GM11168 (cell line): ENCODE results near the gene TCP10L.
"Not testable (repeated sequence)": the region's sequence is repeated elsewhere in the genome, so short reads cannot be mapped to it uniquely, and the experiment has no call there.

Source experiments
- in situ Hi-C: fragments of 300-500 bp; cut with MboI; formaldehyde crosslinking; loops from one replicate; pipeline ENCODE4 v1.12.0; 2022; ENCODE audit warnings: low sequenced_read_pairs; ENCODE audit not compliant: unreplicated experiment

TCP10L gene, protein sequence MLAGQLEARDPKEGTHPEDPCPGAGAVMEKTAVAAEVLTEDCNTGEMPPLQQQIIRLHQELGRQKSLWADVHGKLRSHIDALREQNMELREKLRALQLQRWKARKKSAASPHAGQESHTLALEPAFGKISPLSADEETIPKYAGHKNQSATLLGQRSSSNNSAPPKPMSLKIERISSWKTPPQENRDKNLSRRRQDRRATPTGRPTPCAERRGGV

DNA sequence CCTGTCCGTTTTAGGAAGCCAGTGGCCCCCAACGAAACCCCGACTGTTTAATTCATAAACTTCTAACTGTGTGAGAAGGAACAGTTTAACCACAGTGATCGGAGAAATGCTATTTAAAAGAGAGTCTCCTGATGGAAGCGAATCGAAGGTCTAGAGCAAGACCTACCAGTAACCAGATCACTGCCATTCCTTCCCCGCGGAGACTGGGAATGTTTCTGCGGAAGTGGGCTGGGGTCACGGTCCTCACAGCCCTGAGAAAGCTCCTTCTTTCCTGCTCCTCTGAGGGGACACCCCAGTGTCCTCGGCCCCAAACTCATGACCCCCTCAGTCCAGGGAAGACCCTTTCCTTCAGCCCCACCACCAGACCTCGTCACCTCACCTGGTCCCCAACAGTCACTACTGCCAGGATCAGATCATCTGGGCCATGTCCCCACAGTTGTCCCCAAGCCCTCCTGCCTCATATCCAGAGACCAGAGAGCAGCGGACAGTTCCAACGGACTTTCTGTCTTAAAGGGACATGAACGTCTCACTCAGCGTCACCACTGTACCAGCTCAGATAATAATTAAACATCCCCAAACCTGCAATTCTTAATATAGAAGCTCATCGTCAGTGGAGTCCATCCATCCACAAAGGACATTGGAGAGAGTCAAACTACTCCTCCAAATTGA is at the start of gene TCP10L:
TSS of gene TCP10L (minus strand) at position 482 of the 669 bp plus-strand sequence. CDS start 1,219 bp downstream, outside the sequence.
- in situ Hi-C loops, result no loop called here

DNA sequence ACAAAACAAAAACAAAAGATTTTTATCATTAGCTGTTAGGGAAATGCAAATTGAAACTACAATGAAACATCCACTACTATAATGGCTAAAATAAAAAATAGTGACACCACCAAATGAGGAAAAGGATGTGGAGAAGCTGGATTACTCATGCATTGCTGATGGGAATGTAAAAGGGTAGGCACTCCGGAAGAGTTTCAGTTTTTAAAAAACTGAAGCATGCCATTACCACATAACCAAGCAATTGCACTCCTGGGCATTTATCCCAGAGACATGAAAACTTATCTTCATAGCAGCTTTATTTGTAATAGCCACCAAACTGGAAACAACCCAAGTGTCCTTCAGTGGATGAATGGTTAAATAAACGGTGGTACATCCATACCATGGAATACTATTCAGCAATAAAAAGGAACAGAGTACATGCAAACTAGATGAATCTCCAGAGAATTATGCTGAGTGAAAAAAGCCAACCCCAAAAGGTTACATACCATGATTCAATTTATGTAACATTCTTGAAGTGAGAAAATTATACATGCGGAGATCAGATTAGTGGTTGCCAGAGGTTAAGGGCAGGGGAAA is 41.4 kb upstream of the TCP10L start:
- in situ Hi-C loops, result no loop called here

DNA sequence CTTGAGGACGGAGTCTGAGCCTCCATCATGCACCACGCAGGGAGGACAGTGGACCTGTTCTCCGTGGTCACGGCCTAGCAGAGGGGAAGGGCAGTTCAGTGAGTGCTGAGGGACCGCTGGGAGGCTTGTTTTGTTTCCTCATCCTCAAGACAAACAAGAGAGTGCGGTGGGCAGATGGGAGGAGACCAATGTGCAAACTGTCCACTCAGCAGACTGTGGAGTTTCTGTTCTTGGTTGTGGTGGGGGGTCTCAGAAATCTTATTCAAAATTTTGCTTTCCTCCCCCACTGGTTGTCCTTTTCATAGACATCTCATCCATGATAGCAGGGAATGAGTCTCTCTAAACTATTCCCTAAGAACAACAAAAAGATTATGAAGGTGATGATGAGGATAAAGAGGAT is 32.9 kb upstream of the TCP10L start:
- in situ Hi-C loops, result not testable (repeated sequence)

DNA sequence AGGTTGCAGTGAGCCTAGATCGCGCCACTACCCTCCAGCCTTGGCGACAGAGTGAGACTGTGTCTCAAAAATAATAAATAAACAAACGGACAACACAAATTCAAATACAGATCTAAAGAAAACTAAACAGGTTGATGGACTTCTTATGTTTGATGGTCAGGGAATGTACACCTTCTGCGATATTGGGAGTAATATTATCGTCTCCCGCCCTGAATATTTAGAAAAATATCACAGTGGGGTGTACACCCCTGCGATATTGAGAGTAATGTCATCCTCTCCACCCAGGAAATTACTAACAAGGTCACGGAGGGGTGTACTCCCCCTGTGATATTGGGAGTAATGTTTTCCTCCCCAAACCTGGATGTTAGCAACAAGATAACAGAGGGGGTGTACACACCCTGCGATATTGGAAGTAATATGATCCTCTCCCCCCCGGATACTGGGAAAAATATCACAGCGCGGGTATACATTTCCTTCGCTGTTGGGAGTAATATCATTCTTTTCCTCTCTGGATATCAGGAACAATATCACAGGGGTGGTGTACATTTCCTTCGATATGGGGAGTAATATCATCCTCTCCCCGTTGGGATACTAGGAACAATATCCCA is 28.2 kb upstream of the TCP10L start:
- in situ Hi-C loops, result no loop called here

DNA sequence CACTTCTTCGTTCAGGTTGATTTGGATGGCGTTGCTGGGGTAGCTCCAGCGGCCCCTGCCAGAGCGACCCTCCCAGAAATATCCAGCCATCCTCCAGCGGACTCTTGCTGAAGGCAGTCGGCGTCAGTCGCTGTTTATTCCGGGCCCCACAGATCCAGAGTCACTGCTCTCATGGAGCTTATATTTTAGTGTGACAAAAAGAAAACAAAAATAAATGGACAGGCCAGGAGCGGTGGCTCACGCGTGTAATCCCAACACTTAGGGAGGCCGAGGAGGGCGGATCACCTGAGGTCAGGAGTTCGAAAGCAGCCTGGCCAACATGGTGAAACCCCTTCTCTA is 27.6 kb upstream of the TCP10L start:
- in situ Hi-C loops, result no loop called here

DNA sequence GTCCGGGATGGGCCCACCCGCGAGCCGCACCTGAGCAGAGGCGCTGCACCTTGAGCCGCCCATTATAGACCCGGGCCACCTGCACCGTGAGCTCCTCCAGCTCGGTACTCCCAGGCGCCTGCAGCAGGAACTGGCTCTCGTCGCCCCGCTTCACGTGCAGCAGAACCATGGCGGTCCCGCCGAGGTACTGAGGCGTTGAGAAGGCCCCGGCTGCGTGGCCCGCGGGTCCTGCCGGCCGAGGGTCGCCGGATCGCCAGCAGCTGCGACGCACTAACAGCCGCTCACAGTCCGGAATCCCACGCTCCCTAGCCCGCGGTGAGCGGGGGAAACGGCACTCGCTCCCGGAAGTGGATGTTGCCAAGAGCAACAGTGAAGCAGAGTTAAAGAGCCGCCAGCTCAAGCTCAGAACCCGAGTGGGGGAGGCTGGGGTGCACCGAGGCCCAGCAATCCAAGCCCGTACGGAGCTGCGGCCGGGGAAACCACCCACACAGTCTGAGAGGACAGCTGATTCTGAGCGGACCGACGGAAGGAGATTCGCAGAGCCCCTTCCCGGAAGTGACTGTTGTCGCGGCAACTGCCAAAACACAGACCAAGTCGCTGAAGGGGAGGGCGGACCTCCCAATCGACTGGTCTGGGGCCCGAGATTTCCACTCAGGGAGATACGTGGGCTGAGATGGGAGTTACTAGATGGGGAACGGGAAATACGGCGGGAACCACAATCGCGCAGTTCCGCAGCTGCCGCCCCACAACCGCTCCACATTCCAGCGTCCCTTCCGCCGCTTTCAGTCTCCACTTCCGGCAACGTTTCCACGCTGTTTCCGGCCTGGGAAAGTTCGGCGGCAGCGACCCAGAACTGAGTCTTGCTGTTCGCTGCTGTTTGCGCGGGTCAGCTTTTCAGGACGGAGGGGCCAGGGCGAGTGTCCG is 27.0 kb upstream of the TCP10L start, which contains the start of gene CFAP298:
TSS of gene CFAP298 (minus strand) at position 303 of the 924 bp plus-strand sequence. CDS start at position 169, 134 bp downstream.
- in situ Hi-C loops, result no loop called here

DNA sequence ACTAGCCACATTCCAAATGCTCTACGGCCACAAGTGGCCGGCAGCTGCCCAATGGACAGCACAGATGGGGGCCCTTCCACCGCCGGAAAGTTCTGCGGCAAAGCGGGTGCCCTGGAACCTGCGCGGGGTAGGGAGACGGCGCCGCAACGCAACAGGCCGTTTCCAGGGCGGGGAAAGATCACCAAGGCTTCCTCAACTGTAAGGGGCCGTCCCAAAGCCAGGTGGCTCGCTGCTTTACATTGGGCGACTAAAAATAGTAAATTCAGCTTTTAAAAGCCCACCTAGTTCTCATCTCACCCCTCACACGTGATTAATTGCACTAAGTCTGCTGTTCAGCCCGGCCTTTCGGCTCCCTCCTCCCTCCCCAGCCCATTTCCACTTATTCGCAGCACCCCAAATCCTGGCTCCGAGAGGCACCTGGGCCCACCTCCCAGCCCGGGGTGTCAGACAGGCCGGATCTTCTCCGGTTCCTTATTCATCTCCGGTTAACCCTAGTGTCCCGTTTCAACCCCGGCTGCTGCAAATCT is 26.2 kb upstream of the TCP10L start:
- in situ Hi-C loops, result no loop called here

DNA sequence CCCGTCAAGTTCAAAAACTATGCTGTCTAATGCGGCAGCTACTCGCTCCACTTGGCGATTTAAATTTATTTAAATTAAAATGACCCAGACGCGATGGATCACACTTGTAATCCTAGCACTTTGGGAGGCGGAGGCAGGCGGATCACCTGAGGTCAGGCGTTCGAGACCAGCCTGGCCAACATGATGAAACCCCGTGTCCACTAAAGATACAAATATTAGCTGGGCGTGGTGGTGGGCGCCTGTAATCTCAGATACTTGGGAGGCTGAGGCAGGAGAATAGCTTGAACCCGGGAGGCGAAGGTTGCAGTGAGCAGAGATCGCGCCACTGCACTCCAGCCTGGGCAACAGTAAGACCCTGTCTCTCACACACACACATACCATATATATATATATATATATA is 25.6 kb upstream of the TCP10L start:
- in situ Hi-C loops, result not testable (repeated sequence)

DNA sequence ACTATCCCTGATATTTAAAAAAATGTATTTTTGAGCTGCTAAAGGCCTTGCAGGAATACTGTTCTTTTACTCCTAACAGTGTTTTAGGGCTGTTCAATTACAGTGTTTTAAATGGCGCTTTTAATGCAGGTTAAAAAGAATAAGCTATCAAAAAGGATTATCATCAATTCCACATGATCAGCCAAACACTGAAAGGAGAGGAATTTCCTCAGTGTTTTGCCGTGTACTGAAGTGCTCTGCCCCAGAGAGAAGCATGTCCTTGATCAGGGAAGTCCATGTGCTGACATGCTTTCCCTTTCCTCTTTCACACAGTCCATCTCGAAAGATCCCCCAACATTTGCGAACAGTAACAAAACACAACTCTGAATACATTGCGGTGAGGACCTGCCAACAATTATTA is 23.5 kb upstream of the TCP10L start:
- in situ Hi-C loops, result no loop called here

DNA sequence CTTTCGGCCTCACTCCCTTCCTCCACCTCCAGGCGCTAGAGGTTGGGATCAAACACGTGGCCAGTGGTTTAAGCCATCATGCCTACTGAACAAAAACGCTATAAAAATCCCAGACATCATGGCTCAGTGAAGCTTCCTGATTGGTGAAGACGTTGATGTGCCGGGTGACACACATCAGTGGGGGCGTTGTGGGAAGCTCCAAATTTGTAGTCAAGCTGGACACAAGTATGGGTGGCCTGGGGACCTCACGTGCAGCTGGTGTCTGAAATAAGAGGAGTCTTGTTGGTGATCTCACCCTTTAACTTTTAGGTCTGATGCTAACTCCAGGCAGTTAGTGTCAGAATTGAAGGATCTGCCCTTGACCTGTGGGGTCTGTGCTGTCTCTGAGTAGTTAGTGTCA is 20.1 kb upstream of the TCP10L start:
- in situ Hi-C loops, result no loop called here

DNA sequence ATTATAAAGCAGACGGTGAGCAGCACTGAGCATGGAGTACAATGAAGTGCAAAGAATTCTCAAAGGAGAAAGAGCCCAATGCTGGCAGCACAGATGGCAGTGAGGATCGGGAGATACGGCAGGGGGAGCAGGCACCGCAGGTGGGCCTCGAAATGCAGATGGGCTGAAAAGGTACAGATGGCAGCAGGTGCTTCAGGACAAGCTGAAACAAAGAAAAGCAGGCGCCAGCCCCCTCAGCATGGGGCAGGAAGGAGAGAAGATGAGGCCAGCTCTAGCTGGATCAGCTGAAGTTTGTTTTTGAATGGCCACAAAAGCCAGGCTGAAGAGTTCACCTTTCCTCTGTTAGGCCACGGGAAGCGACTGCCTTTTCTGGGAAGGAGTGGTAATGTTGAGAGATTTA is 19.1 kb upstream of the TCP10L start:
- in situ Hi-C loops, result no loop called here

DNA sequence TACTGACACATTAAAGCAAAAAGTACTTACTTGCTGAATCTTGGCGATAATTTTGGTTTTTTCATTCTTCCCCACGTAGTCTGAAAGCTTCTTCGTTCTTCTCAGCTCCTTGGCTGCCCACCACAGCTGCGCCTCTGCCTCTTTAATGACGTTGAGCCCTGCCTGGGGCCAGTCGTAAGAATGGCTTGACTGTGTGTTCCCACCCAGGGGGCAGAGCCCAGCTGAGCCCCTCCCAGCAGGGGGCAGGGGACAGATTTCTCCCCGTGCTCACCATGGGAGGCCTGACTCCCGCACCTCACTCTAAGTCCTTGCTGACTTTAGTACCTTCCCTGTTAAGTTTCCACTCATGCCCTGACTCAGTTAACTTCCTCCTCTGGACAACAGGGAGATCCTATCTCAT is 17.8 kb upstream of the TCP10L start:
- in situ Hi-C loops, result no loop called here

DNA sequence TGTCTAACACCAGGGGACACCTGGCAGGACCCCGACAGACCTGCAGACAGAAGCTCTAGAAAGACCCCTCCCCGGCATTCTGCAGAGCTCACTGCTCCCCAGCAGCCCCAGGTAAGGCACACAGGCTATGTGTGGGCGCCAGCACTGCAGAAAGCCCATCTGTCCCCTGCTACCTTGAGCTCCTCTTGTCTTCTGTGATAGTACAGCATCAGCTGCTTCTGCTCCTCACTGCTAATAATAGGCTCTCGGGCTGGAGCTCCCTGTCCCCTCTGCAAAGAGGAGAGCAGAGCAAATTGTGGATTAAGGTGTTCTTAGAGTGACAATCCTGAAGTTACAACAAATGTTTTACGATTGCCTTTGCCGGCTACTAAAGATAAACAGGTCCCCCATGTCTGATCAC is 16.8 kb upstream of the TCP10L start:
- in situ Hi-C loops, result no loop called here

DNA sequence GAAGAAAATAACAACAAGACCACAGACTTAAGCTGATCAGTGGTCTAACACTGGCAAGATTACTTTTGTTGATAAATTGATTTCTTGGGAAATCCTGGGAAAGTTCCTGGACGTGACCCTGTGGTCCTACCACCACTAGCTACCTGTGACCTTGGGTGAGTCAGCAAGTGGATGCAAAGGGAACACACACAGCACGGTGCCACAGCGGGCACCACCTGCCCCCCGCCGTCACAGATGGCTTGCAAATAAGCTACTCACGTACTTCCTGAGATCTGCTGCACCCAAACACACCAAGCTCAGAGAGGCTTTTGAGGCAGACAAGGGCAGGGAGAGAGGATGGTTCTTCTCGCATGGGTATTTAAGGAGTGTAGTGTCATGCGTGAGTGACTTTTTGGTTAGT is 14.2 kb upstream of the TCP10L start:
- in situ Hi-C loops, result loop anchor here (5.0 kb wide), 1 partner anchor 192 kb away; no protein-coding TSS in a partner anchor

DNA sequence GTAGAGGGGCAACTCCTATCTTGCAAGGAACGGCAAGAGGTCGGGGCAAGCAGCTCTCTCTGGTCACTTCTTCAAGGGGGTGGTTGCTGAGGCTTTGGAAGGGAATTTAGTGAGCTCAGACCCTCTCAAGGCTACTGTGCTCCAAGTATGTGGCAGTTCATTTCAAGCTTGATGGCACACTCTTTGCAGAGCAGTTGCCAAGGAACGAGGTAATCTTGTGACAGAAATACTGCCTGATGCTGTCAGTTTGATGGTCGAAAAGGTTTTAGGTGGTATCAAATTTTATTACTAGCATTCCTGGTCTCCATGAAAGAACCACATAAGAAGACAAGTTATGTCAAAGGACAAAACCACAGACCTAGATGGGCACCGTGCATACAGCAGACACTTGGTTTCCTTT is 13.8 kb upstream of the TCP10L start:
- in situ Hi-C loops, result loop anchor here (5.0 kb wide), 1 partner anchor 192 kb away; no protein-coding TSS in a partner anchor

DNA sequence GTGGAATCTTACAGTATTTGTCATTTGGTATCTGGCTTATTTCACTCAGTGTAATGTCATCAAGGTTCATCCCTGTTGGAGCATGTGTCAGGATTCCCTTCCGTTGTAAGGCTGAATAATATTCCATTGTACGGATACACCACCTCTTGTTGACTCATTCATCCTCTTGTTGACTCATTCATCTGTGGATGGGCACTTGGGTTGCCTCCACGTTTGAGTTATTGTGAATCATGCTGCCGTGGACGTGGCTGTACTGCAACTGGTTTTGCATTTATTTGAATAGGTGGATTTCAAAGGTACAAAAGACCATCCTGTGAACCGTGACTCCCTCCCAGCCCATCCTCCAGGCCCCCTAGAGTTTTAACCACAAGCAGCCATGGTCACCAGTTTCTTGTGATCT is 11.9 kb upstream of the TCP10L start:
- in situ Hi-C loops, result loop anchor here (5.0 kb wide), 1 partner anchor 190 kb away; no protein-coding TSS in a partner anchor

DNA sequence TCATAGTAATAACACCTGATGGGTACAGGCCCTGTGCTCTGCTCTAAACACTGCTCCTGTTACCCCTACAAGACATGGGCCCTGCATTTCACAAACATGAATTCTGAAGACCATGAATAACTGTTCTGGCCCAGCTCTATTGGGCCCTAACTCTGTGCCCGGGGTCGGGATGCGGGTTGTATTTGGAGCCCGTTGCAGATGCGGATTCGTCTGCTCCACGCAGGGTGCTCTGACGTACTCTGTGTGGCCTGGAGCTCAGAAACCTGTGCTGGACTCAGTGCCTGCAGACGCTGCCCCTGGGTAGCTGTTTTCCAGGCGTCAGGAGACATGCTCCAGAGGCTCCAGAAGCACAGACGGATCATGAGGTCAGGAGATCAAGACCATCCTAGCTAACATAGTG is 10.1 kb upstream of the TCP10L start:
- in situ Hi-C loops, result loop anchor here (5.0 kb wide), 1 partner anchor 188 kb away; no protein-coding TSS in a partner anchor

DNA sequence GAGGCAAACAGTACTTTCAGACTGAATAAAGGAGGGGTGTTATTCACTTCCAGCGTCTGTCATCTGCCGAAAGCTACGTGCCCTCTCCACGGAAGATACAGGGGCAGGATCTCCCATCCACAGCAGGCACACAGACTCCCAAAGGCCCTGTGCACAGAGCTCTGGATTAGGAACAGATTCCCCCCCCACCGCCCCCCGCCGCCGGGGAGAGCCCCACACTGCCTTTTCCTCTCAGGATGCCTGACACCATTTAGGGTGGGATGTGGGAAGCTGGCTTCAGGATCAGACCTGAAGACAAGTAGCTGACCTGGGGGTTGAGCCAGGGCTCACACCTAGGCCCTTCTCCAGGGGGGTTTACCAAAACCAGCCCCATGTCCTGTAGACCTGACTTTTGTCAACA is 8.4 kb upstream of the TCP10L start:
- in situ Hi-C loops, result no loop called here

DNA sequence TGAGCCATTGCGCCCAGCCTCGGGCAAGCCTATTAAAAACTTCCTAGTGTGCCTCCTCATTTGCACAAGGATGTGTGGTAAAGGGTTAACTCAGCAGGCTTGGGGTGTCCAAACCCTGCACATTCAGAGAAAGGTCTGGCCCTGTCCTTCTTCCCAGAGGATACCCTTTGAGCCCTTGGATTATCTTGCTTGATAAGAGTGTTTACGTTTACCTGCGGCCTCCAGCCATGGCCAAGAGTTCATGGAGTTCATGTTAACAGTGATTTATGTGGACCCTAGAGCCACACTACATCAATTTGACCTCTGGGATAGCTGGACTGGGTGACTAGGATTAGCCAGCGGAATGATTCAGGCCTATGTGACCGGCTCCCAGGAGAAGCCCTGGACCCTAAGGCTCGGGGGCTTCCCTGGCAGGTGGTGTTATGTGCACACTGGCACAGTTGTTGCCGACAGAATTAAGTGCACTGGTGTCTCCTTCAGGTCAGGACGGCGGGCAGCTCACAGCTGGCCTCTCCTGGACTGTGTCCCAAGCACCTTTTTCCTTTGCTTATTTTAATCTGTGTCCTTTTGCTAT is 7.7 kb upstream of the TCP10L start:
- in situ Hi-C loops, result no loop called here

DNA sequence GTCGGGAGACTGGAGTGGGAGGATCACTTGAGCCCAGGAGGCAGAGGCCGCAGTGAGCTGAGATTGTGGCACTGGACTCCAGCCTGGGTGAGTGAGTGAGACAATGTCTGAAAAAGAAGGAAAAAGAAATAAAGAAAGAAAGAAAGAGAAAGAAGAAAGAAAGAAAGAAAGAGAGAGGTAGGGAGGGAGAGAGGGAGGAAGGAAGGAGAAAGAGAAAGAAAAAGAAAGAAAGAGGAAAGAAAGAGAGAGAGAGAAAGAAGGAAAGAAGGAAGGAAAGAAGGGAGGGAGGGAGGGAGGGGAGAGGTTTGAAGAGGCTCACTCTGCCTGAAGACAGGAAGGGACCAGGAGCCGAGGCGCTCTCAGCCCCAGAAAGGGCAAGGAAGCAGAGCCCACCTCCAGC is 4.8 kb upstream of the TCP10L start:
- in situ Hi-C loops, result no loop called here
